ENCODE measurements around the gene HSPA6. TPM values are rescaled to one million over a fixed set of nuclear protein-coding genes. Genes with fewer than 3 reads are reported as not detected.
"Not testable (repeated sequence)": the region's sequence is repeated elsewhere in the genome, so short reads cannot be mapped to it uniquely, and the experiment has no call there.

Gene HSPA6
- total RNA-seq, 1 donor from 2014 or later, result 0.48 TPM

DNA sequence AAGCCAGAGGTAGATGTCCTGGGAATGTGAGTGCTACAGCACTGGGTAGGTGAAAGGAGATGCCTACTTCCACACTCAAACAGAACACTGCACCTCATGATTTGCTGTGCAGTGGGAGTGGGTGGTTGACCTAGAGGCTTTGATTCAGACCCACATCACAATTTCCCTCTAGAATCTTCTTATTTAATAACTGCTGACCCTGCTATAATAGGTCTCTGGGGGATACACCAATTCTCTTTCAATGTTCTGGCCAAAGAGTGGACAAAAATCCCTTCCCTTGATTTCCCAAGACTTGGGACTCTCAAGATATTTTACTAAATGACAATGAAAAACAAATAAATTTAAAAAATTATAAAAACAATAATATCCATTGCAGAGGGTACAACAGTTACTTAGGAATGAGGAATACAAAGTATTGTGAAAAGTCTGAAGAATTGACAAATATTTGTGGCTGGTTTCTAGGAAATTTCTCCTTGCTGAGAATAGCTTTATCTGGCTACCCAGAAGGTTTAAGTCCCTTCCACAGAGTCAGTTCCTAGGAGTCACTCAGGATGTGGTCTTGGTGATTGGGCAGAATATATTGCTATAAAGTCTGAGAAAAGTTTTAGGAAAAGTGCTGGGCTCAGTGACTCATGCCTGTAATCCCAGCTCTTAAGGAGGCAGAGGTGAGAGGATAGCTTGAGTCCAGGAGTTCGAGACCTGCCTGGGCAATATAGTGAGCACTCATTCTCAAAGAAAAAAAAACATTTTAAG lies 21.5 kb upstream of the HSPA6 start:
- DNase-seq (ENCODE audit: low spot score), result no peak
- no peak for ATAC-seq

DNA sequence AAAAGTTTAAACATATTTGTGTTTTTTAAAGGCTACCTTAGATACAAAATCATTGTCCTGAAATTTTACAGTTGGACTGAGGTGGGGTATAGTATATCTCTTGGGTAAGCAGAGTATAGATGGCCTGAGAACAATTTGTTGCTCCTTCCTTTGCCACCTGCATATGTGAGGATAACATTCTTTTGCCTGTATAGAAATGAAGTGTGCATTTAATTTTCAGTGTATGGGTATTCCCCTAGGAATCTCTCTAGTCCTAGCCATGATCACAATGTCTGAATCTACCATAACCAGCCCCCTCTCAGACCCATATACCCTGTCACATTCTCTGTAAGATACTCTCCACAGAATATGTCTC lies 21.0 kb upstream of the HSPA6 start:
- DNase-seq (ENCODE audit: low spot score) (no peak), ATAC-seq (no peak)

DNA sequence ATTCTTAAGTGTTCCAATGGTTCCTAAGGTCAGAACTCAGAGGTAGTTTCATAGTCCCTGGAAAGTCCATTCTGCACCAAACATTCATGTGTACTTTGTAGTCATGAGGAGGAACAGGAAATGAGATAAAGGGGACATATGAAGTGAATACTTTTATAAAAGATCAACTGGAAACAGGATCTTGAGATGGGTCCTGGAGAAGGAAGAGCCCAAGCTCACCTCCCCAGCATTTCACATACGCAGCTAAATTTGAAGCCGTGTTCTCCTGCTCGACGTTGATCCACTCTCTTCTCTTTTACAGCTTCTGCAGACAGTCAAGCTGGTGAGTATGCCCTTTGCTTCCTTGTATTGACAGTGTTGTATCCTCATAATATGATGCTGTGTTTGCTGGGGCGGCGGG lies 18.7 kb upstream of the HSPA6 start:
- ATAC-seq (no peak), DNase-seq (ENCODE audit: low spot score) (no peak)

DNA sequence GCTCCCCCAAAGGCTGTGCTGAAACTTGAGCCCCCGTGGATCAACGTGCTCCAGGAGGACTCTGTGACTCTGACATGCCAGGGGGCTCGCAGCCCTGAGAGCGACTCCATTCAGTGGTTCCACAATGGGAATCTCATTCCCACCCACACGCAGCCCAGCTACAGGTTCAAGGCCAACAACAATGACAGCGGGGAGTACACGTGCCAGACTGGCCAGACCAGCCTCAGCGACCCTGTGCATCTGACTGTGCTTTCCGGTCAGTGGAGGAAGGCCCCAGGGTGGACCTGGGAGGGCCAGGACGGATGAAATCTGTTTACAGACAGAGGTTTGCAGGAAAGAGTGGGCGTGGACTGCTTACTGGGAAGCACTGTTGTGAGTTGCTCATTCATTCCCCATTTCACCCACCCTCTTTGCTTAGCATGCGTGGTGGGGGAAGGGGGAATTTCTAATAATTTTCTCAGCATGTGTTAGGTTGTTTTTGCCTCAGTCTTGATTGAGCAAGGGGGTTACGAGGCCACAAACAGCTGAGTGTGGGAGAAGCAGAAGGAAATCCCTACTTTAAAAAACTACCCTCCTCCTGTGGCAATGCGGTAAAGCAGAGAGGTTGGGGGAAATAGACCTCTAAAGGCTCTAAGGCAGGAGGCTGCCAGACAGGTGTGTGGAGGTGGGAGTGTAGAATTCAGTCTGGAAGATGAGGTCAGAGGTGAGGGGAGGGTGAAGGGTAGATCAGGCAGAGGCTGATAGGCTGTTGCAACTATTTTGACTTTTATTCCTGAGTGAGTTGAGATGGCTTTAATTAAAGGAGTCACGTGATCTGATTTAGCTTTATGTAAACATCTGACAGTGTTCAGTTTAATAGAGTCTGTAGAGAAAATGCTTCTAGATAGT lies 17.8 kb upstream of the HSPA6 start:
- no peak for DNase-seq (ENCODE audit: low spot score)
- ATAC-seq, result peak; percentile 62

DNA sequence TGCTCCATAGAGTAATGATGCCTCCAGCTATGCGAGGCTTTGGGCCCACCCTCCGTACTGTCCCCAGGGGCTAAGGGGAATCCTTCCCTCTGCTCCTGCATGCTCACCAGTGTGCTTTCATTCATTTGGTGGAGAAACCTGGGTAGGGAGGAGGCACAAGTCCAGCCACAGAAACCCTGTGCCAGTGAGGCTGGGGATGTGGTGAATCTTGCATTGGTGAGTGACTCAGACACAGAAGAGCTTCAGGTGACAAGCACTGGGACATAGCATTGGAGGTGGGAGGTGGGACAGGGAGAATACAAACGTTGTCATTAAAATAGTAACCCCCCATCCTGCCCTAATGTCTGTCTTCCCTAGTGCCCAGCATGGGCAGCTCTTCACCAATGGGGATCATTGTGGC lies 13.9 kb upstream of the HSPA6 start:
- no peak for ATAC-seq
- no peak for DNase-seq (ENCODE audit: low spot score)

DNA sequence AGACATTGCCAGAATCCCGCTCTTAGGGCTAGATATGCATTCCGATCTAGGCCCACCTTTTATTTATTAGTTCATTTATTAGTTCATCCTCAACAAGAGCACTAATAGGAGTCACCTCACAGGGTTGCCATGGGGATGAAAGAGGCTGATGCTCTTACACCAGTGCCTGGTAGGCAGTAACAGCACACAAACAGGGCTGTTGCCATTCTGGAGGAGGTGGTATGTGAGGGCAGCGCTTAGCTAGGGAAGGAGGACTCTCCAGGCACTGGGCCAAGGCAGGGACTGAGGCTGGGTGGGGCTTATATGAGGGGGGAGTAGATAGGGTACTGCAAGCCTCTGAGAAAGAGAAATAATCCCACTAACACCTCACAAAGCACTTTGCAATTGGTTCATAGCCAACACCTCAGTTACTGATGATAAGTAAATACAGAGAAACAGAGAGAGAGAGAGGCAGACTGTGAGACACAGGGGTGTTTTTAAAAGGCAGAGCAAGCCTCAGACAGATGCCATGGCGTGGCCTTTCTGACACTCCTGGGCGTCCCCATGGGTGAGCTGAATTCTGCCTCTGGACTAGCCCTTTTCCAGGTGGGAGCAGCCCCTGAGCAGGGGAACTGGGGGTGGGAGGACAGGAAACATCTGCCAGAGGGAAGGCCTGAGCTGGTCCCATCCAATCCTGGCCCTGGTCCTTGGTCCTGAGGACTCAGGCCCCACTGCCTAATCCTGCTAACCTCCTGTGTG lies 13.2 kb upstream of the HSPA6 start:
- ATAC-seq, result no peak
- DNase-seq (ENCODE audit: low spot score), result no peak

DNA sequence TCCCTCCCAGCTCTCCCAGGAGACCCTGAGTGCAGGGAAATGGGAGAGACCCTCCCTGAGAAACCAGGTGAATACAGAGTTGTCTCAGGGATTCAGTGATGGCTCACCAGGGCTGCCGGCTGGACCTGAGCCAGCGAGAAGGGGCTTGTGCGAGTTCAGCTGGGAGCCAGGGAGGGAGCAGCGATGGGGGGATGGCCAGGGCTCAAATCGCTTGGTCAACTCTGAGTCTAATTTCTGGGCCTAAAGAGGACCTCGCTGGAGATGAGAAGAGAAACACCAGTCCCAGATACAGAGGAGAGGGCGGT lies 12.6 kb upstream of the HSPA6 start:
- no peak for DNase-seq (ENCODE audit: low spot score)
- no peak for ATAC-seq

DNA sequence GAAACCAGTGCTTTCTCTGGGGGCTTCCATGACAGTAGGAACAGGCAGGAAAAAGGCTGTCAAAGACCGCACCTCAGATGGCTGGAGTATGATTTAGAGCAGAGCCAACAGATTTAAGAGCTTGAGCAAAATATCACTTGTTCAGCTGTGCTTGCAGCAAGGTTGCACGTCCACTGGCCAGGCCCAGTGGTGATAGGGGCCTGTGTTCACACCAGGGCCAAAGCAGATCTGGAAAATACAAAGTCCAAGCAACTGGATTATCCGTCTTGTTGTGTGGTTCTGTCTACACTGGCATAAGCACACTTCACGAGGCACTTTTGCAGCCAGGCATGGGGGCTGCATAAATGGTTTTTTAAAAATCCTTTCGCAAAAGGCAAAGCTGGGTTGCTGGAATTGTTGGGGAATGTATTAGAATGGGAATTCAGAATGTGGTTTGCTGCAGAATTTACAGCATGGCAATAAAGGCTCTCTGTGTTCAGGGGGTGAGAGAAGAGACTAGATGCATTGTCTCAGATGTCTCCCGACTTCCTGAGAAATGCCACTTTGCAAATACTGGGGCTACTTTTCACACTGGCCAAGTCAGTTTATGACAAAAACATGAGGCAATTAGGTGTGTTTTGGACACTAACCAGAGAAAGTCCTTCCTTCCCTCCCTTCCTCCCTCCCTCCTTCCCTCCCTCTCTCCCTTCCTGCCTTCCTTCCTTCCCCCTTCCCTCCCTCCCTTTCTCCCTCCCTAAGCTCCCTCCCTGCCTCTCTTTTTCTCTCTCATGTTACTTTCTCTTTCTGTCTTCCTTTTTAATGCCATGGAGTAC lies 11.5 kb upstream of the HSPA6 start:
- not testable (repeated sequence) for DNase-seq (ENCODE audit: low spot score); ATAC-seq

DNA sequence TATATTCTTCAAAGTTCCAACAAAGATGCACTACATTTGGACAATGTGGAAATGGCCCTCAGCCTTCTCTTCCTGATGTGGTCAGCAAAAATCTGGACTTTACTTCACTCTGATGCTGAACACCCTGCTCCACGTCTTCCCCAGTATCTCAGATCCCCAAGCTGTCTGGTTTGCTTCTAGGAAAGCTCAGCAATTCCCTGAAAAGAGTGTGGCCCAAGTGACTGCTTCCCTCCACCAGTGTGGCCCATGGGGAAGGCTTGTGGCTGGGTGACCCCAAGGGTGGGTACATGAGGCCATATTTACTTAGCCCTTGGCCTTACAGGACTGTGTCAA lies 10.9 kb upstream of the HSPA6 start:
- not testable (repeated sequence) for DNase-seq (ENCODE audit: low spot score)

DNA sequence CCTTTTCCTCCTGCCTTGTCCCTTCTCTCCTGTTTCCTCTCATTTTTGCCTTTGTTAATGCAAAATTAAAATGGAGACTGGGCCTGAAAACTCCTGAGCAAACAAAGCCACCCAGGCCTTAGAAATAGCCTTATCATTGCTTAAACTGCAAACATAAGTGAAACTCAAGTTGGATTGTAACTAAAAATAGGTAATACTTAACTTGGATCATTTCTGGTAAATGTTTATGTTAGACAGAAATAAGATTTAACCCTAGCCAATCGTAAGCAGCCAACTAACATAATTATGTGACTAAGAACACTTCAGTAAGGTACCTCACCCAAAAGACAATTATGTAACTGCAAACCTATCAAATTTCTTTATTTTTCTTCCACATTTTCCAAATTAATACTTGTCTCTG lies 10.4 kb upstream of the HSPA6 start:
- not testable (repeated sequence) for DNase-seq (ENCODE audit: low spot score); ATAC-seq

More for the DNA sequence above, 10.9 kb upstream of the HSPA6 start:
- peak; percentile 30 for ATAC-seq

DNA sequence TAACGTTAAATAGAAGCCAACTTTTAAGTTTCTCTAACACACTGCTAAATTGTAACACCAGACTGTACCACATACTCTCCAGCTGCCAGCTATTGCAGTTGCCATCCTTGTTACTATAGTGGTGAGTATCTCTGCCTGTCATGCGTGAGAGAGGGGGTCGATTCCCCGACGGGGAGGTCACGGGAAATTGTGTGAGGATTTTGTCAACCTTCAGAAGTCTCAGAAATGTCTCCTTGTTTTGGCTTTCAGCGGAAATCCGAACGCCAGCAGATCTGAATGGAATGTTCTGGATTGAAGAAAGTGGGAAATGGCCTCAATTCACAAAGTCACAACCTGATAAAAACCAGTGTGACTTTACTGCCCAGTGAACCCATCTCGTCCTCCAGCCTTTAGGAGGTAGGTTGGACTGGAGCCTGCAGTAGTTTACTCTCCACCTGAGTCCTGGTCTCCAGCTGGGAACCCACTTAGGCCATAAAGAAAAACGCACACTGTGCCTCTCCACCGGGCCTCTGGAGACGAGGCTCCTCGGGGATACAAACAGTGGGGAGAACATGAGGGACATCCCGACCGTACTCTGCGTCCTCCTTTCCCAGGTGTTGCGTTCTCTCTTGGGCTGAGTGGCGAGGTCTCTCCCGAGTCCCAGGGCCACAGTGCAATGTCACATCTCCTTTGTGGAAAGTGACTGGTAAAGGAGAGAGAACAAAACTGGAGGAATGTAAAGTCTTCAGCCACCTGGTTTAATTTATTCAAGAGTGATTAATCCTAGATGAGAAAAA lies 1.1 kb upstream of the HSPA6 start:
- not testable (repeated sequence) for DNase-seq (ENCODE audit: low spot score); ATAC-seq

DNA sequence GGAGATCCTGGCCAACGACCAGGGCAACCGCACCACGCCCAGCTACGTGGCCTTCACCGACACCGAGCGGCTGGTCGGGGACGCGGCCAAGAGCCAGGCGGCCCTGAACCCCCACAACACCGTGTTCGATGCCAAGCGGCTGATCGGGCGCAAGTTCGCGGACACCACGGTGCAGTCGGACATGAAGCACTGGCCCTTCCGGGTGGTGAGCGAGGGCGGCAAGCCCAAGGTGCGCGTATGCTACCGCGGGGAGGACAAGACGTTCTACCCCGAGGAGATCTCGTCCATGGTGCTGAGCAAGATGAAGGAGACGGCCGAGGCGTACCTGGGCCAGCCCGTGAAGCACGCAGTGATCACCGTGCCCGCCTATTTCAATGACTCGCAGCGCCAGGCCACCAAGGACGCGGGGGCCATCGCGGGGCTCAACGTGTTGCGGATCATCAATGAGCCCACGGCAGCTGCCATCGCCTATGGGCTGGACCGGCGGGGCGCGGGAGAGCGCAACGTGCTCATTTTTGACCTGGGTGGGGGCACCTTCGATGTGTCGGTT lies 477 bp downstream of the HSPA6 start:
- DNase-seq (ENCODE audit: low spot score), result not testable (repeated sequence)
- peak; percentile 58 for ATAC-seq

DNA sequence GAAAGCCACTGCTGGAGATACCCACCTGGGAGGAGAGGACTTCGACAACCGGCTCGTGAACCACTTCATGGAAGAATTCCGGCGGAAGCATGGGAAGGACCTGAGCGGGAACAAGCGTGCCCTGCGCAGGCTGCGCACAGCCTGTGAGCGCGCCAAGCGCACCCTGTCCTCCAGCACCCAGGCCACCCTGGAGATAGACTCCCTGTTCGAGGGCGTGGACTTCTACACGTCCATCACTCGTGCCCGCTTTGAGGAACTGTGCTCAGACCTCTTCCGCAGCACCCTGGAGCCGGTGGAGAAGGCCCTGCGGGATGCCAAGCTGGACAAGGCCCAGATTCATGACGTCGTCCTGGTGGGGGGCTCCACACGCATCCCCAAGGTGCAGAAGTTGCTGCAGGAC lies 981 bp downstream of the HSPA6 start:
- not testable (repeated sequence) for ATAC-seq; DNase-seq (ENCODE audit: low spot score)

DNA sequence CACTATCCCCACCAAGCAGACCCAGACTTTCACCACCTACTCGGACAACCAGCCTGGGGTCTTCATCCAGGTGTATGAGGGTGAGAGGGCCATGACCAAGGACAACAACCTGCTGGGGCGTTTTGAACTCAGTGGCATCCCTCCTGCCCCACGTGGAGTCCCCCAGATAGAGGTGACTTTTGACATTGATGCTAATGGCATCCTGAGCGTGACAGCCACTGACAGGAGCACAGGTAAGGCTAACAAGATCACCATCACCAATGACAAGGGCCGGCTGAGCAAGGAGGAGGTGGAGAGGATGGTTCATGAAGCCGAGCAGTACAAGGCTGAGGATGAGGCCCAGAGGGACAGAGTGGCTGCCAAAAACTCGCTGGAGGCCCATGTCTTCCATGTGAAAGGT lies 1.6 kb downstream of the HSPA6 start:
- not testable (repeated sequence) for ATAC-seq; DNase-seq (ENCODE audit: low spot score)

DNA sequence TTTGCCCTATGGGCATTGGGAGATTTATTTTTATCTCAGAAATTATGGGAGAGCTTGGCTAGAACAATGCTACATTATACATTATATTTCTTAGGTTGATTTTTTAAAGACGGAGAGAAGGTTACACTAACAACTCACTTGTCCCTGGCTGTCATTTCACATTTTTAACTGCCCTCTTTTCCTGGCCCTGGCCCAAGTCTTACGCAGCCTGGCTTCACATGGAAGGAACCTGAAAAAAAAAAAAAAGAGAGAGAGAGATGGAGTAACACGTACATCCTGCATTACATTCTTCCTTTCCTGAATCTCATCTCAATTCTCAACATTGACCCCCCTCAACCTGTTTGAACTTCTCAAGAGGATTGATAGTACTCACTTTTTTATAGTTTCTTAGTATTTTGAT lies 4.2 kb downstream of the HSPA6 start:
- not testable (repeated sequence) for DNase-seq (ENCODE audit: low spot score)

DNA sequence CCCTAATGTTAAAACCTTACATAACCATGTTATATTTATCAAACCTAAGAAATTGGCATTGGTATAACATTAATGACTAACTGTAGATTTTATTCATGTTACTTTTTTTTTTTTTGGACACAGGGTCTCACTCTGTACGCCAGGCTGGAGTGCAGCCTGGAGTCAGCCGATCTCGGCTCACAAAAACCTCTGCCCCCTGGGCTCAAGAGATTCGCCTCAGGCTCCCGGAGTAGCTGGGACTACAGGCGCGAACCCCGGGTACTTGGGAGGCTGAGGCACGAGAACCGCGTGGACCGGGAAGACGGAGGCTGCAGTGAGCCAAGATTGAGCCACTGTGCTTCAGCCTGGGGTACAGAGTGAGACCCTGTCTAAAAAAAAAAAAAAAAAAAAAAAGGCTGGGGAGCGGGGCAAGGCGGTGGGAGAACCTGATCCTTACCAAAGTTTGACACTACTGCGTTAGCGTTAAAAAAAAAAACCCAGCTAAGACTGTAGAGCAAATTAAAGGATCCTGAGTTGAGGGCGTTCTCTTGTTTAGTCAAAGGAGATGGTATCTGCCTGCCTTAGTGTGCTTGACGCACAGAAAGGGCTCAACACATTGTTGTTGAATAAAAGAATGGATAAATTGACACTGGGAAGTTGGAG lies 5.2 kb downstream of the HSPA6 start:
- ATAC-seq; DNase-seq (ENCODE audit: low spot score): not testable (repeated sequence)

More for the DNA sequence above, 4.2 kb downstream of the HSPA6 start:
- ATAC-seq, result not testable (repeated sequence)

DNA sequence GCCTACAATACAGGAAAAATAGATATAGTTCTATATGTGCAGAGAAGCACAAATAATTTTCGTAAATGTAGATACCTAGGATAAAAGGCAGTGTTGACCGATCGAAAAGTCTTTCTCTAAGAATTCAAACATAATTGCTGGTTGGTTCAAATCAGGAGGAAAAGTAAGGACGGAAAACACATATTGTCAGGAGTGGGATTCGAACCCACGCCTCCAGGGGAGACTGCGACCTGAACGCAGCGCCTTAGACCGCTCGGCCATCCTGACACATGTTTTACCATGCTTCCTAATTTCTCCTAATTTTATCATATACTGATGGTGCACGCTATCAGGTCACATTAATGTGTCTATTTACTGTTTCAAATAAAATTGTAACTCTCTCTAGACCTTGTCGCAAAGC lies 5.8 kb downstream of the HSPA6 start:
- DNase-seq (ENCODE audit: low spot score) (peak; percentile 79), ATAC-seq (peak; percentile 70)

DNA sequence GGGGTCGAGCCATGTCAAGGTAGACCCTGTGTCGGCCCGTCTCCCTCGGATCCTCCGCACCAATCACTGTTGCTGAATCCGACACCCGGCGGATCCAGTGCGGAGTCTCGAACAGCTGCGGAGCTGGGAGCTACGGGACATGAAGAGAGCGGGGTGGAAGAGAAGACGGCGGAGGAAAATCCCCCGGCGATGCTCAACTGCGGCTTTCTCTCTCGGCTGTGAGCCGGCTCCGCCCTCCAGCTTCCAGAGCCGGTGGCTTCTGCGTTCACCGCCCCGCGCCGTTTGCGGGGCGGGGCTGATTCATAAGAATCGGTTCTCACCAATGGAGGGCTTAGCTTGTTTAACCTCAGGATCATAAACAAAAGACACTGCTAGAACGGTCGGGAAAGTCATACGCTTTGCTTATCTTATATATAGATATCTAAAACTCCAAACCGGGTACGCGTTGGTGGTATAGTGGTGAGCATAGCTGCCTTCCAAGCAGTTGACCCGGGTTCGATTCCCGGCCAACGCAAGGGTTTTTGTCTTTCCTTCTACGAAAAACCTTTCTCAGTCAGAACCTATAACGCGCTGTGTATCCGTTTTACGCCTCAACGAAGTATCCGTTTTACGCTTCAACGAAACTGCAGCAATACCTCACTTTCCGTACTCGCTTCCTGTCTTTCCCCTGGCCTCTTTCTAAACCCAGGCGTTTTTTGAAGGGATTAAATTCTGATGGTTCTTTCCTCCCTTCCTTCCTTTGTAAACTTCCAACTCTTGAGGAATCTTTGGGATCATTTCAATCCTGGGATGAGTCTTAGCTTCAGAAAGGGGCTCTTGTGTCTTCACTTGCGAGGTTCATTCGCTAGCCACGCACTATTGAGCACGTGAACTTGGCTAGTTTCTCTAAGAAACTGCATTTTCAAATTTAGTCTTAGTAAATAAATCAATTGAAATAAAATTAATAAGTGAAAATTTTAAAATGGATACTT lies 6.6 kb downstream of the HSPA6 start:
- peak; percentile 83 for ATAC-seq

More for the DNA sequence above, 6.6 kb downstream of the HSPA6 start:
- peak; percentile 87 for DNase-seq (ENCODE audit: low spot score)
